ENCODE results near the gene MED17.

- TF ChIP-seq CTCF (IDR thresholded peaks at IDR 0.05; ENCODE audit: insufficient read depth, low read depth, low read length) (no peak), EZH2 (IDR thresholded peaks at IDR 0.05; ENCODE audit: insufficient read depth, low read length) (no peak)
Measured at GRCh38 chr11:93765551-93765950, 18.5 kb upstream of the MED17 start.

Measured in astrocyte (in vitro differentiated cells and primary cell).